HepG2 (cell line): Measurements from ENCODE around the gene TRIO. TPM values are rescaled to one million over a fixed set of nuclear protein-coding genes. Genes with fewer than 3 reads are reported as not detected.

Experiments used
- CENPBD1 ChIP-seq: sonication (generic); formaldehyde crosslinking; IDR thresholded peaks from 2 replicates; pipeline ENCODE4 v1.8.0; 2022; ENCODE audit warnings: missing genetic modification reagents, low read depth, mild to moderate bottlenecking, borderline replicate concordance
- LBX2 ChIP-seq: sonication (generic); formaldehyde crosslinking; IDR thresholded peaks from 2 replicates; pipeline ENCODE4 v1.5.0; 2020; ENCODE audit warnings: missing genetic modification reagents, mild to moderate bottlenecking, borderline replicate concordance
- LCORL ChIP-seq, 2 experiments: fragments of 450-650 bp in 1 of 2; sonication (generic) in 1 of 2; formaldehyde crosslinking in 1 of 2; IDR thresholded peaks; 2 replicates each; pipeline versions ENCODE4 v1.5.0 to v1.6.1; 2017 to 2020; ENCODE audit warnings: antibody characterized with exemption in 1 of 2, missing genetic modification reagents in 1 of 2
- MTERF4 ChIP-seq: sonication (generic); formaldehyde crosslinking; IDR thresholded peaks from 2 replicates; pipeline ENCODE4 v1.8.0; 2023; ENCODE audit warnings: mild to moderate bottlenecking, missing genetic modification reagents
- PHF20 ChIP-seq: sonication (generic); formaldehyde crosslinking; IDR thresholded peaks from 2 replicates; pipeline ENCODE4 v1.5.0; 2020; ENCODE audit warnings: mild to moderate bottlenecking, missing genetic modification reagents
- PHF5A ChIP-seq: IDR thresholded peaks from one replicate; pipeline ENCODE4 v1.6.1; 2018; ENCODE audit warnings: low read depth, missing genetic modification reagents; ENCODE audit not compliant: unreplicated experiment
- PLSCR1 ChIP-seq: sonication (generic); formaldehyde crosslinking; IDR thresholded peaks from 2 replicates; pipeline ENCODE4 v1.5.0; 2020; ENCODE audit warnings: missing genetic modification reagents, mild to moderate bottlenecking, borderline replicate concordance
- TCF7 ChIP-seq: sonication (generic); IDR thresholded peaks from 2 replicates; pipeline ENCODE4 v1.6.1; 2016; ENCODE audit warnings: antibody characterized with exemption, low read depth
- ZBTB10 ChIP-seq: sonication (generic); formaldehyde crosslinking; IDR thresholded peaks from 2 replicates; pipeline ENCODE4 v1.4.0; 2020; ENCODE audit warnings: missing genetic modification reagents, borderline replicate concordance
- ZNF234 ChIP-seq: sonication (generic); formaldehyde crosslinking; conservative IDR thresholded peaks from 2 replicates; pipeline ENCODE4 v1.5.1; 2020; ENCODE audit warnings: mild to moderate bottlenecking, missing genetic modification reagents
- polyA plus RNA-seq, 8 experiments: library from polyadenylated mRNA; depleted of rRNA in 3 of 8; stranded (reverse) in 7 of 8; unstranded in 1 of 8; fragments of >200 nt; fragmentation: Illumina TruSeq in 4 of 8; extraction: Trizol in 4 of 8; gene quantifications; 2 replicates each; pipeline versions ENCODE4 v1.2.1 to v1.2.3, GENCODE V29; 2011 to 2016; ENCODE audit warnings: low read depth in 4 of 8, missing spikeins in 1 of 8, mixed read lengths in 1 of 8; ENCODE audit not compliant: insufficient read depth in 1 of 8
- total RNA-seq, 5 experiments: library from RNA; depleted of rRNA; stranded (reverse); fragments of >200 nt; fragmentation: Illumina TruSeq; extraction: Trizol; gene quantifications; 2 replicates each; pipeline ENCODE4 v1.2.3, GENCODE V29; 2016; ENCODE audit warnings: low read depth in 1 of 5
- TF ChIP-seq, protein P1 (sequence below): sonication (generic); formaldehyde crosslinking; IDR thresholded peaks from 2 replicates; pipeline ENCODE4 v1.8.0; 2022; ENCODE audit warnings: mild to moderate bottlenecking, missing genetic modification reagents; ENCODE audit not compliant: insufficient replicate concordance
- TF ChIP-seq, protein P2 (sequence below): sonication (generic); formaldehyde crosslinking; IDR thresholded peaks from 2 replicates; pipeline ENCODE4 v1.4.0; 2020; ENCODE audit warnings: missing genetic modification reagents, mild to moderate bottlenecking, borderline replicate concordance
- TF ChIP-seq, protein P3 (sequence below): sonication (generic); formaldehyde crosslinking; IDR thresholded peaks from 2 replicates; pipeline ENCODE4; 2020; ENCODE audit warnings: missing genetic modification reagents, mild to moderate bottlenecking, borderline replicate concordance

TRIO gene
- total and polyA plus RNA-seq, 2 of the 13 experiments (the other 11 are each of a cell fraction or from before 2014, with no cell fraction given): 45.2 to 45.9 TPM

DNA sequence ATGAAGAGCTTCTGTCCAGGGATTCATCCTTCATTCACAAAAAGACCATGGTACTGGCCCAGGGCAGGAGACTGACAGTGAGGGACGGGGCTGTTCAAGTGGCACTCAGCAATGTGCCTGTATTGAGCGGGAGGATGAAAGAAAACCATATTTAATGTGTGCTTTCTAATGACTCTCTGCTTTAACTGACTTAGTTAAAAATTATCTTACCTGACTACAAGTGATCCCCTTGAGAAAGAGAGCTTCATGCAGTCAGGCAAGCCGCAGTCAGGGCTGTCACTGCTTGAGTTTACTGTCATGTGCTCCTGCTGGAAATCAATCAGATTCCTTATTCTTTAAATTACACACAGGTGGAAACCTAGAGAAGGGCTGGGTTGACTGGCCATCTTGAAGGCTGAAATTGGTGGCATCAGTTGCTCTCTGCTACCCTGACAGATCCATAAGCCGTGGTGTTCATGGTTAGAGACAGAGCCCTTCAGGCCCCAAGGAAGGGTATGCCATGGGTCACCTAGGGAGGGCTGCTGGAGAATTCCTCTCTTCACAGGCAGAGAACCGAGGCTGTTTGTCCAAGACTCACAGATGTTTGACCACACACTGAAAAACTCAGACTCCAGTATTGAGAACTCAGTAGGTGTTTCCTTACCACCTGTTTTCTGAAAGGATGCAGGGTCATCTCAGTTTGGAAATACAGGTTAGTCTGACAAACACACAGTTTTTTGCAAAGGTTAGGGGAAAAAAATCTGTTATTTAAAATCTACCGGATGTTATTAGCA, 70.9 kb downstream of the TRIO start (continued):
- TF ChIP-seq, protein P1, sequence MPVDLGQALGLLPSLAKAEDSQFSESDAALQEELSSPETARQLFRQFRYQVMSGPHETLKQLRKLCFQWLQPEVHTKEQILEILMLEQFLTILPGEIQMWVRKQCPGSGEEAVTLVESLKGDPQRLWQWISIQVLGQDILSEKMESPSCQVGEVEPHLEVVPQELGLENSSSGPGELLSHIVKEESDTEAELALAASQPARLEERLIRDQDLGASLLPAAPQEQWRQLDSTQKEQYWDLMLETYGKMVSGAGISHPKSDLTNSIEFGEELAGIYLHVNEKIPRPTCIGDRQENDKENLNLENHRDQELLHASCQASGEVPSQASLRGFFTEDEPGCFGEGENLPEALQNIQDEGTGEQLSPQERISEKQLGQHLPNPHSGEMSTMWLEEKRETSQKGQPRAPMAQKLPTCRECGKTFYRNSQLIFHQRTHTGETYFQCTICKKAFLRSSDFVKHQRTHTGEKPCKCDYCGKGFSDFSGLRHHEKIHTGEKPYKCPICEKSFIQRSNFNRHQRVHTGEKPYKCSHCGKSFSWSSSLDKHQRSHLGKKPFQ (CRISPR knock-in tag): no peak
- TF ChIP-seq, protein P2, sequence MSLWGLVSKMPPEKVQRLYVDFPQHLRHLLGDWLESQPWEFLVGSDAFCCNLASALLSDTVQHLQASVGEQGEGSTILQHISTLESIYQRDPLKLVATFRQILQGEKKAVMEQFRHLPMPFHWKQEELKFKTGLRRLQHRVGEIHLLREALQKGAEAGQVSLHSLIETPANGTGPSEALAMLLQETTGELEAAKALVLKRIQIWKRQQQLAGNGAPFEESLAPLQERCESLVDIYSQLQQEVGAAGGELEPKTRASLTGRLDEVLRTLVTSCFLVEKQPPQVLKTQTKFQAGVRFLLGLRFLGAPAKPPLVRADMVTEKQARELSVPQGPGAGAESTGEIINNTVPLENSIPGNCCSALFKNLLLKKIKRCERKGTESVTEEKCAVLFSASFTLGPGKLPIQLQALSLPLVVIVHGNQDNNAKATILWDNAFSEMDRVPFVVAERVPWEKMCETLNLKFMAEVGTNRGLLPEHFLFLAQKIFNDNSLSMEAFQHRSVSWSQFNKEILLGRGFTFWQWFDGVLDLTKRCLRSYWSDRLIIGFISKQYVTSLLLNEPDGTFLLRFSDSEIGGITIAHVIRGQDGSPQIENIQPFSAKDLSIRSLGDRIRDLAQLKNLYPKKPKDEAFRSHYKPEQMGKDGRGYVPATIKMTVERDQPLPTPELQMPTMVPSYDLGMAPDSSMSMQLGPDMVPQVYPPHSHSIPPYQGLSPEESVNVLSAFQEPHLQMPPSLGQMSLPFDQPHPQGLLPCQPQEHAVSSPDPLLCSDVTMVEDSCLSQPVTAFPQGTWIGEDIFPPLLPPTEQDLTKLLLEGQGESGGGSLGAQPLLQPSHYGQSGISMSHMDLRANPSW (CRISPR knock-in tag): no peak
- TF ChIP-seq PHF5A (CRISPR knock-in tag): no peak
- no peak for TF ChIP-seq MTERF4 (CRISPR knock-in tag)
- no peak for TF ChIP-seq CENPBD1
- no peak for TF ChIP-seq PHF20 (CRISPR knock-in tag)
- TF ChIP-seq PLSCR1: no peak
- no peak for TF ChIP-seq ZBTB10
- peak; percentile 85 for TF ChIP-seq TCF7
- no peak for TF ChIP-seq LCORL (IDR thresholded peaks at IDR 0.05)
- no peak for TF ChIP-seq LCORL (CRISPR knock-in tag; IDR thresholded peaks at IDR 0.05)
- TF ChIP-seq, protein P3, sequence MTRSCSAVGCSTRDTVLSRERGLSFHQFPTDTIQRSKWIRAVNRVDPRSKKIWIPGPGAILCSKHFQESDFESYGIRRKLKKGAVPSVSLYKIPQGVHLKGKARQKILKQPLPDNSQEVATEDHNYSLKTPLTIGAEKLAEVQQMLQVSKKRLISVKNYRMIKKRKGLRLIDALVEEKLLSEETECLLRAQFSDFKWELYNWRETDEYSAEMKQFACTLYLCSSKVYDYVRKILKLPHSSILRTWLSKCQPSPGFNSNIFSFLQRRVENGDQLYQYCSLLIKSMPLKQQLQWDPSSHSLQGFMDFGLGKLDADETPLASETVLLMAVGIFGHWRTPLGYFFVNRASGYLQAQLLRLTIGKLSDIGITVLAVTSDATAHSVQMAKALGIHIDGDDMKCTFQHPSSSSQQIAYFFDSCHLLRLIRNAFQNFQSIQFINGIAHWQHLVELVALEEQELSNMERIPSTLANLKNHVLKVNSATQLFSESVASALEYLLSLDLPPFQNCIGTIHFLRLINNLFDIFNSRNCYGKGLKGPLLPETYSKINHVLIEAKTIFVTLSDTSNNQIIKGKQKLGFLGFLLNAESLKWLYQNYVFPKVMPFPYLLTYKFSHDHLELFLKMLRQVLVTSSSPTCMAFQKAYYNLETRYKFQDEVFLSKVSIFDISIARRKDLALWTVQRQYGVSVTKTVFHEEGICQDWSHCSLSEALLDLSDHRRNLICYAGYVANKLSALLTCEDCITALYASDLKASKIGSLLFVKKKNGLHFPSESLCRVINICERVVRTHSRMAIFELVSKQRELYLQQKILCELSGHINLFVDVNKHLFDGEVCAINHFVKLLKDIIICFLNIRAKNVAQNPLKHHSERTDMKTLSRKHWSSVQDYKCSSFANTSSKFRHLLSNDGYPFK (CRISPR knock-in tag): no peak
- TF ChIP-seq LBX2 (CRISPR knock-in tag): no peak
- TF ChIP-seq ZNF234 (CRISPR knock-in tag): no peak
